OCI-LY3 (cell line): ENCODE measurements around the gene STPG4.

Source experiments
- H2AFZ ChIP-seq: fragments of 200-600, 300-600 bp; shearing (Covaris generic); 2 replicates; pipeline ENCODE4 v1.6.0; 2014; ENCODE audit warnings: antibody characterized with exemption, low read depth, low read length
- H3K27ac ChIP-seq: fragments of 200-600, 300-600 bp; sonication (generic); 2 replicates; pipeline ENCODE4 v1.5.1; 2014; ENCODE audit warnings: mild to moderate bottlenecking, low read length, moderate library complexity, mixed read lengths
- H3K27me3 ChIP-seq: fragments of 200-600, 300-600 bp; sonication (generic); 2 replicates; pipeline ENCODE4 v1.6.1; 2014; ENCODE audit warnings: low read depth, low read length, mixed read lengths
- H3K36me3 ChIP-seq: fragments of 200-600, 300-600 bp; sonication (generic); replicated peaks from 2 replicates; pipeline ENCODE3; 2014; ENCODE audit warnings: low read depth, low read length, mixed read lengths
- H3K4me1 ChIP-seq: fragments of 300-600, 200-600 bp; sonication (generic); 2 replicates; pipeline ENCODE4 v1.6.1; 2014; ENCODE audit warnings: low read length, mixed read lengths
- H3K4me2 ChIP-seq: fragments of 200-600, 300-600 bp; sonication (generic); 2 replicates; pipeline ENCODE4 v1.6.1; 2014; ENCODE audit warnings: low read length, mixed read lengths
- H3K4me3 ChIP-seq: fragments of 300-600, 200-600 bp; sonication (generic); 2 replicates; pipeline ENCODE4 v1.5.1; 2014; ENCODE audit warnings: antibody characterized with exemption, mild to moderate bottlenecking, low read length, moderate library complexity
- H3K79me2 ChIP-seq: fragments of 300-600, 200-600 bp; shearing (Covaris generic); 2 replicates; pipeline ENCODE4 v1.6.1; 2014; ENCODE audit warnings: mild to moderate bottlenecking, low read length, mixed read lengths
- H3K9ac ChIP-seq: fragments of 300-600, 200-600 bp; shearing (Covaris generic); 2 replicates; pipeline ENCODE4 v1.6.0; 2014; ENCODE audit warnings: mild to moderate bottlenecking, low read length, moderate library complexity
- H3K9me3 ChIP-seq: fragments of 200-600, 300-600 bp; shearing (Covaris generic); 2 replicates; pipeline ENCODE4 v1.6.1; 2014; ENCODE audit warnings: low read length, mixed read lengths; ENCODE audit not compliant: insufficient read depth
- H4K20me1 ChIP-seq: fragments of 200-600, 300-600 bp; sonication (generic); 2 replicates; pipeline ENCODE4 v1.6.1; 2016; ENCODE audit warnings: low read length, mixed read lengths; ENCODE audit not compliant: insufficient read depth
- CTCF ChIP-seq: fragments of 200-600, 300-600 bp; sonication (generic); IDR thresholded peaks from 2 replicates; pipeline ENCODE4 v1.5.1; 2014; ENCODE audit warnings: antibody characterized with exemption, low read length, low read depth
- EZH2phosphoT487 ChIP-seq: fragments of 200-600 bp; shearing (Covaris generic); IDR thresholded peaks from 2 replicates; pipeline ENCODE4 v1.6.1; 2018; ENCODE audit warnings: antibody characterized with exemption, mixed run types, low read depth

The STPG4 gene

DNA sequence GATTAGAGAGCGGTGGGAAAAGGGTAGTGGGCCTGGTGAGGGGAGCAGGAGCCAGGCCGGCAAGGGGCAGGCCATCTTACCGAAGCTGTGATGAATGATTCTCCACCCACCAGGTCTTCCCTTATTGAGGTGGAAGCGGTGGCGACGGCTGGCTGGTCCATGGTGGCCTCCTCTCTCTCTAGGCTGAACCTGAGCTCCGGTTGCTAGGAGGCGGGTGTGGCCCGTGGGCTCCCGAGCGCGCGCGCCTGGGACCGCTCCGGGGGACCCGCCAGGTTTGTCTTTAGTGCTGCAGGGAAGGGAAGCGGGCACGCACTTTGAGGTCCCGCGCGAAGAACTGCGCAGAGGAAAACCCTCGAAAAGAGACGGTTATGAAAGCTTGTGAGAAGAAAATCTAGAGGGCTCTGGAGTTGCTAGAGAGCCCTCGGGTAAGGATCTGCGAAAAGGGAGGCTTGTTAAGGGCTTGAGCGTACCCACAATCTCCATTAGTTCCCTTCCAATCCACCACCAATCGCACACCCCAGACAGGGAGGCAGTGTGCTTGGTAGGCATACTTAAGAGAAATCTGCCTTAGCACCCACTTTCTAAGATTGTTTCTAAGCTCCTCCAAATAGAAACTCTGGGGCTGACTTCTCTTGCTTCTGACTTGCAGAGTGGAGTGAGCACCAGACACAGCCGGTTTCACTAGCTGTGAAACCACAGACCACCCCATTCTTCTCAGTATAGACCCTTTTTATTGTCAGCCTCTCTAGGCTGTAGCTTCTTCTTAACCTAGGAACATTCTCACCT is at the start of gene STPG4:
TSS of gene STPG4 (minus strand) at position 218 of the 786 bp plus-strand sequence. CDS start at position 161, 57 bp downstream.
- no peak for TF ChIP-seq EZH2phosphoT487
- TF ChIP-seq CTCF, result no peak
- no peak within 1 kb of the TSS for H3K4me3 ChIP-seq
- no peaks in the 10 kb centered on the region for H3K4me1 ChIP-seq
- H3K36me3 ChIP-seq, result peaks cover 41% of the 10 kb centered on the region
- H3K9ac ChIP-seq, result no peak within 1 kb of the TSS
- no peak within 1 kb of the TSS for H2AFZ ChIP-seq
- no peaks in the 10 kb centered on the region for H3K27me3 ChIP-seq
- peaks cover 6% of the 10 kb centered on the region for H4K20me1 ChIP-seq
- H3K4me2 ChIP-seq, result no peak within 1 kb of the TSS
- H3K27ac ChIP-seq, result no peak within 1 kb of the TSS
- peaks cover 4% of the 10 kb centered on the region; the same call in 1 of the 2 replicates for H3K79me2 ChIP-seq
- no peaks in the 10 kb centered on the region for H3K9me3 ChIP-seq

DNA sequence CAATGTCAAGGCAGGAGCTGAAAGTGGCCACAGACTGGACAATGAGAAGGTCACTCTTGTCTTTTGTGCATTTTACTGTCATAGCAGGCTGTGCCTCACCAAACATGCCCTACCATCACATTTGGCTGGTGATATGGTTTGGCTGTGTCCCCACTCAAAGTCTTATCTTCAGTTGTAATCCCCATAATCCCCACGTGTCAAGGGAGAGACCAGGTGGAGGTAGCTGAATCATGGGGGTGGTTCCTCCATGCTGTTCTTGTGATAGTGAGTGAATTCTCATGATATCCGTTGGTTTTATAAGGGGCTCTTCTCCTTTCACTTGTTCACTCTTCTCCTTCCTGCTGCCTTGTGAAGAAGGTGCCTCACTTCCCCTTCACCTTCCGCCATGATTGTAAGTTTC is 49.6 kb upstream of the STPG4 start:
- Histone ChIP-seq H3K27me3 (no peaks in the 10 kb centered on the region; the same call in 1 of the 2 replicates), H3K27ac (no peak overlapping the region), H3K9ac (no peak overlapping the region), H3K4me1 (no peaks in the 10 kb centered on the region), H3K36me3 (no peaks in the 10 kb centered on the region), H3K79me2 (no peaks in the 10 kb centered on the region), H2AFZ (no peak overlapping the region), H4K20me1 (no peaks in the 10 kb centered on the region), H3K4me3 (no peak overlapping the region), H3K9me3 (no peaks in the 10 kb centered on the region), H3K4me2 (no peak overlapping the region)
- TF ChIP-seq EZH2phosphoT487 (no peak), CTCF (no peak)

DNA sequence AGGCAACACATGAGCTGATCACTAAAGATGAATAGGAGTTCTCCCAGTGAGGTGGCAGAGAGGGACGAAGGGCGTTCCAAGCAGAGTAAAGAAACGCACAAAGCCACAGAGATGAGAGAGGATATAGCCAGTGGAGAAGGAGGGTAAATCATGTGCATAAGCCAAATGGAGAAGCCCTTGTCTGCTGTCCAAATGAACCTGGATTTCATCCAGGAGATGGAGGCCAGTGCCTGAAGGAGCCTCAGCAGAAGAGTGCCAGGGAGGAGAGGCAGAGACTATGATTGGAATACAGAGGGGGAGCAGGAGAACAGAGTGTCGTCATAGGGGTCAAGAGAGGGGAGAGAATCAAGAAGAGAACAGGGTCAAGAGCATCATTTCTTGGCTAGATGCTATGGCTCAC is 48.9 kb upstream of the STPG4 start:
- TF ChIP-seq CTCF (no peak), EZH2phosphoT487 (no peak)
- Histone ChIP-seq H3K27me3 (no peaks in the 10 kb centered on the region; the same call in 1 of the 2 replicates), H3K27ac (no peak overlapping the region)

DNA sequence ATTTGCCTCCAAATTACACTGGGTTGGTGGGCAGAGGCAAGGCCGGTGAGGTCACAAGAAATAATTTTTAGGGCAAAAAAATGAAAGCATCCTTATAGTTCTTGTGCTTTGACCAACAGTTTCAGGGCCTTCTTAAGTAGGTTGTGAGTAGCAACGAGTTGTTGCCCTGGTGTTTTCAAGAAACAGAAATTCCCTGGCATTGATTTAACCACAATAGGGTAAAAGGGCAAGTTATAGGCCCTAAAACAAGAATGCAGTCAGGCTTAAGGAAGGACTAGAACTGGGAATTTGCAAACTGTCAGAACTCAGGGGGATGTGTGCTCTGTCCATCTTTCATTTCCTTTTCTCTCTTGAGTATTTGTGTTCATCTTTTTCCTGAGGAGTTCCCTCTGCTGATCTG is 46.1 kb upstream of the STPG4 start:
- Histone ChIP-seq H3K9me3 (no peaks in the 10 kb centered on the region), H3K79me2 (no peaks in the 10 kb centered on the region), H3K9ac (no peak overlapping the region), H3K4me2 (no peak overlapping the region), H3K27ac (no peak overlapping the region), H3K36me3 (no peaks in the 10 kb centered on the region), H4K20me1 (no peaks in the 10 kb centered on the region), H3K4me3 (no peak overlapping the region), H3K4me1 (no peaks in the 10 kb centered on the region), H3K27me3 (no peaks in the 10 kb centered on the region; the same call in 1 of the 2 replicates), H2AFZ (no peak overlapping the region)
- no peak for TF ChIP-seq EZH2phosphoT487
- no peak for TF ChIP-seq CTCF

More for the DNA sequence above, 48.9 kb upstream of the STPG4 start:
- no peak overlapping the region for H2AFZ ChIP-seq
- no peak overlapping the region for H3K4me3 ChIP-seq
- H4K20me1 ChIP-seq, result no peaks in the 10 kb centered on the region
- H3K4me1 ChIP-seq, result no peaks in the 10 kb centered on the region
- H3K36me3 ChIP-seq, result no peaks in the 10 kb centered on the region
- H3K4me2 ChIP-seq, result no peak overlapping the region
- H3K9me3 ChIP-seq, result no peaks in the 10 kb centered on the region
- H3K9ac ChIP-seq, result no peak overlapping the region
- no peaks in the 10 kb centered on the region for H3K79me2 ChIP-seq
